Small intestine (tissue), 7 donors: ENCODE data around the gene DCLK1. TPM values are rescaled to one million over a fixed set of nuclear protein-coding genes. Genes with fewer than 3 reads are reported as not detected.

Source experiments
- DNase-seq, 2 donors: peaks; one replicate each; pipeline versions ENCODE4 v3.0.0 to v3.0.0-alpha.2; 2013
- FAIRE-seq: peaks from 2 replicates; lab custom pipeline; 2012; peaks lifted over from hg19 to GRCh38; lab: Jason Lieb, UNC
- H3K27ac ChIP-seq, 3 donors: one replicate each; pipeline ENCODE4 v1.5.1; 2013; ENCODE audit warnings: low read length in 2 of 3, mild to moderate bottlenecking in 2 of 3, control low read depth in 1 of 3, inconsistent platforms in 1 of 3, low read depth in 1 of 3, moderate library complexity in 1 of 3
- H3K27me3 ChIP-seq, 3 donors: one replicate each; pipeline ENCODE4 v1.6.1; 2013; ENCODE audit warnings: low read length in 3 of 3, inconsistent platforms in 1 of 3; ENCODE audit not compliant: control insufficient read depth in 3 of 3, insufficient read depth in 3 of 3
- H3K36me3 ChIP-seq, 3 donors: one replicate each; pipeline ENCODE4 v1.6.1; 2013; ENCODE audit warnings: low read length in 3 of 3, inconsistent platforms in 1 of 3, low read depth in 1 of 3, mild to moderate bottlenecking in 1 of 3, moderate library complexity in 1 of 3; ENCODE audit not compliant: control insufficient read depth in 3 of 3, insufficient read depth in 2 of 3
- H3K4me1 ChIP-seq, 3 donors: one replicate each; pipeline ENCODE4 v1.6.1; 2013; ENCODE audit warnings: low read length in 2 of 3, inconsistent platforms in 1 of 3, low read depth in 1 of 3, mild to moderate bottlenecking in 1 of 3, moderate library complexity in 1 of 3; ENCODE audit not compliant: control insufficient read depth in 3 of 3, insufficient read depth in 2 of 3
- H3K4me3 ChIP-seq, 3 donors: one replicate each; pipeline ENCODE4 v1.5.1; 2013; ENCODE audit warnings: low read length in 3 of 3, control low read depth in 1 of 3, inconsistent platforms in 1 of 3, low read depth in 1 of 3, mild to moderate bottlenecking in 1 of 3, moderate library complexity in 1 of 3
- H3K9me3 ChIP-seq, 2 donors: one replicate each; pipeline ENCODE4 v1.6.1; 2013; ENCODE audit warnings: low read depth in 1 of 2, low read length in 1 of 2; ENCODE audit not compliant: control insufficient read depth in 2 of 2, insufficient read depth in 1 of 2
- WGBS, 3 donors: extraction: QIAGEN DNeasy Blood & Tissue Kit; methylation state at CpG; one replicate each; pipeline ENCODE4 v1.1.7; 2013; 5-methylcytosine and 5-hydroxymethylcytosine counted together
- polyA plus RNA-seq, 4 donors: library from polyadenylated mRNA; stranded (reverse) in 3 of 4; unstranded in 1 of 4; fragments of 200-250 nt in 3 of 4; fragments of 120-200 nt in 1 of 4; gene quantifications; one replicate each; pipeline versions ENCODE4 v1.2.1 to v1.2.3, GENCODE V29; 2013
- donor health status: healthy with polysubstance abuse.
- donor health status: control.
- donor health status: control.
- donor health status: Bipolar disorder and iron deficiency.
- donor health status: healthy.

The DCLK1 gene
- polyA plus RNA-seq, 4 donors, result 0.54 to 4.9 (median 0.95) TPM; not detected in 1

GRCh38 chr13:36142735-36143134 lies 11.6 kb upstream of the DCLK1 start:
- DNase-seq, result no peak
- Histone ChIP-seq H3K4me1 (no peaks in the 10 kb centered on the region), H3K4me3 (no peak overlapping the region), H3K27ac (no peak overlapping the region), H3K9me3 (no peaks in the 10 kb centered on the region), H3K36me3 (no peaks in the 10 kb centered on the region), H3K27me3 (no peaks in the 10 kb centered on the region)
- FAIRE-seq, result no peak

- Histone ChIP-seq H3K36me3 (no peaks in the 10 kb centered on the region), H3K4me3 (no peak overlapping the region), H3K9me3 (no peaks in the 10 kb centered on the region), H3K27ac (no peak overlapping the region), H3K27me3 (peaks cover 0 to 10% (median 0%) of the 10 kb centered on the region in 3 donors), H3K4me1 (no peaks in the 10 kb centered on the region)
- 71 to 86% (median 79%) methylated on average over 2 of the region's 2 CpGs for WGBS, 3 donors
- DNase-seq, result no peak
- FAIRE-seq, result no peak
These were observed 4.7 kb upstream of the DCLK1 start for GRCh38 chr13:36135876-36136275.

- 7 to 33% (median 11%) methylated on average over 1 of the region's 1 CpG for WGBS, 3 donors
- no peak overlapping the region for H3K4me3 ChIP-seq
These were observed 3.5 kb upstream of the DCLK1 start for GRCh38 chr13:36134632-36135031.

GRCh38 chr13:36133950-36134626 lies 2.9 kb upstream of the DCLK1 start:
- Histone ChIP-seq H3K27ac (no peak overlapping the region), H3K4me3 (no peak overlapping the region), H3K9me3 (no peaks in the 10 kb centered on the region), H3K36me3 (no peaks in the 10 kb centered on the region), H3K4me1 (no peaks in the 10 kb centered on the region), H3K27me3 (peaks cover 0 to 24% (median 0%) of the 10 kb centered on the region in 3 donors)
- DNase-seq (no peak), FAIRE-seq (no peak)
- WGBS, 3 donors, result 65 to 75% (median 67%) methylated on average over 5 of the region's 5 CpGs

More at GRCh38 chr13:36134632-36135031, 3.5 kb upstream of the DCLK1 start:
- Histone ChIP-seq H3K36me3 (no peaks in the 10 kb centered on the region), H3K27me3 (peaks cover 0 to 19% (median 0%) of the 10 kb centered on the region in 3 donors), H3K9me3 (no peaks in the 10 kb centered on the region), H3K27ac (no peak overlapping the region), H3K4me1 (no peaks in the 10 kb centered on the region)
- DNase-seq (no peak), FAIRE-seq (no peak)

GRCh38 chr13:36132376-36132775 lies 1.2 kb upstream of the DCLK1 start:
- Histone ChIP-seq H3K27me3 (peaks cover 0 to 24% (median 0%) of the 10 kb centered on the region in 3 donors), H3K9me3 (no peaks in the 10 kb centered on the region), H3K36me3 (no peaks in the 10 kb centered on the region), H3K27ac (no peak overlapping the region), H3K4me3 (no peak overlapping the region), H3K4me1 (no peaks in the 10 kb centered on the region)
- 80 to 92% (median 89%) methylated on average over 1 of the region's 1 CpG for WGBS, 3 donors
- no peak for DNase-seq
- FAIRE-seq, result no peak

- no peaks in the 10 kb centered on the region for H3K9me3 ChIP-seq
- H3K27ac ChIP-seq, result no peak overlapping the region
- no peaks in the 10 kb centered on the region for H3K36me3 ChIP-seq
- no peak overlapping the region for H3K4me3 ChIP-seq
- no peak for DNase-seq
- H3K4me1 ChIP-seq, result no peaks in the 10 kb centered on the region
- peaks cover 0 to 24% (median 0%) of the 10 kb centered on the region in 3 donors for H3K27me3 ChIP-seq
- FAIRE-seq, result no peak
- WGBS, 3 donors, result 63 to 82% (median 74%) methylated on average over 5 of the region's 5 CpGs
These were observed 732 bp upstream of the DCLK1 start for GRCh38 chr13:36131931-36132297.

GRCh38 chr13:36130552-36131221 lies 495 bp downstream of the DCLK1 start:
- Histone ChIP-seq H3K27ac (no peak overlapping the region), H3K4me3 (peak overlapping the region in 2 of 3 donors; percentile 20 to 27), H3K27me3 (peaks cover 0 to 24% (median 0%) of the 10 kb centered on the region in 3 donors), H3K4me1 (no peaks in the 10 kb centered on the region), H3K36me3 (no peaks in the 10 kb centered on the region), H3K9me3 (no peaks in the 10 kb centered on the region)
- 2 to 5% (median 3%) methylated on average over 46 to 61 of the region's 61 CpGs for WGBS, 3 donors
- no peak for FAIRE-seq
- DNase-seq, result no peak

GRCh38 chr13:36130193-36130551 lies 1.0 kb downstream of the DCLK1 start:
- no peak for FAIRE-seq
- 15 to 24% (median 20%) methylated on average over 13 of the region's 13 CpGs for WGBS, 3 donors
- H3K4me3 ChIP-seq, result peak overlapping the region in 1 of 3 donors; percentile 20
- H3K9me3 ChIP-seq, result no peaks in the 10 kb centered on the region
- no peak for DNase-seq
- H3K27ac ChIP-seq, result no peak overlapping the region
- H3K4me1 ChIP-seq, result no peaks in the 10 kb centered on the region
- H3K36me3 ChIP-seq, result no peaks in the 10 kb centered on the region
- H3K27me3 ChIP-seq, result peaks cover 0 to 24% (median 0%) of the 10 kb centered on the region in 3 donors
